HepG2 (cell line): ENCODE data around the gene E2F1. TPM values are rescaled to one million over a fixed set of nuclear protein-coding genes. Genes with fewer than 3 reads are reported as not detected.

Experiments used
- ATF7-NPFF ChIP-seq: sonication (generic); formaldehyde crosslinking; IDR thresholded peaks from 2 replicates; pipeline ENCODE4 v1.8.1; 2023; ENCODE audit warnings: mild to moderate bottlenecking, low read depth, missing genetic modification reagents, moderate library complexity
- CCAR2 ChIP-seq: fragments of 200-400 bp; formaldehyde crosslinking; optimal IDR thresholded peaks from 2 replicates; pipeline ENCODE3; 2018; ENCODE audit warnings: low read depth, mild to moderate bottlenecking, low read length, moderate library complexity
- DNMT1 ChIP-seq: sonication (generic); formaldehyde crosslinking; IDR thresholded peaks from 2 replicates; pipeline ENCODE4 v1.5.1; 2020; ENCODE audit warnings: mild to moderate bottlenecking, missing genetic modification reagents
- DNMT3B ChIP-seq: conservative IDR thresholded peaks from 2 replicates; pipeline ENCODE4 v1.6.1; 2016; ENCODE audit warnings: missing biosample characterization, control low read depth
- FUBP1 ChIP-seq: sonication (generic); formaldehyde crosslinking; IDR thresholded peaks from 2 replicates; pipeline ENCODE4 v1.5.1; 2020; ENCODE audit warnings: missing genetic modification reagents, mild to moderate bottlenecking, borderline replicate concordance
- HNRNPK ChIP-seq: fragments of 200-400 bp; formaldehyde crosslinking; IDR thresholded peaks from 2 replicates; pipeline ENCODE4 v1.6.1; 2018; ENCODE audit warnings: low read length, low read depth, moderate library complexity, mild to moderate bottlenecking; ENCODE audit not compliant: poor library complexity, severe bottlenecking
- IRF9 ChIP-seq: sonication (generic); formaldehyde crosslinking; IDR thresholded peaks from 2 replicates; pipeline ENCODE4 v1.8.0; 2022; ENCODE audit warnings: missing genetic modification reagents, mild to moderate bottlenecking, borderline replicate concordance
- NR2F2 ChIP-seq: IDR thresholded peaks from 2 replicates; pipeline ENCODE4 v1.6.1; 2012; ENCODE audit warnings: low read depth, inconsistent platforms, borderline replicate concordance
- RFX3 ChIP-seq: IDR thresholded peaks from 2 replicates; pipeline ENCODE4 v1.6.1; 2016; ENCODE audit warnings: missing biosample characterization, missing genetic modification reagents
- SUZ12 ChIP-seq: fragments of 150-350 bp; IDR thresholded peaks from 2 replicates; pipeline ENCODE4 v1.6.1; 2014; ENCODE audit warnings: low read depth, low read length
- YY1 ChIP-seq: IDR thresholded peaks from 2 replicates; pipeline ENCODE4 v1.6.1; 2011; ENCODE audit warnings: low read length, low read depth, moderate library complexity, mild to moderate bottlenecking; ENCODE audit not compliant: insufficient read depth, insufficient replicate concordance
- ZBTB20 ChIP-seq: sonication (generic); formaldehyde crosslinking; IDR thresholded peaks from 2 replicates; pipeline ENCODE4 v1.8.1; 2023; ENCODE audit warnings: missing genetic modification reagents, low read depth, mild to moderate bottlenecking, borderline replicate concordance
- ZBTB21 ChIP-seq: sonication (generic); formaldehyde crosslinking; IDR thresholded peaks from 2 replicates; pipeline ENCODE4 v1.4.0; 2020; ENCODE audit warnings: missing genetic modification reagents
- ZBTB25 ChIP-seq: IDR thresholded peaks from 2 replicates; pipeline ENCODE4 v1.6.1; 2018; ENCODE audit warnings: missing genetic modification reagents
- ZNF333 ChIP-seq: sonication (generic); formaldehyde crosslinking; IDR thresholded peaks from 2 replicates; pipeline ENCODE4 v1.4.0; 2020; ENCODE audit warnings: mild to moderate bottlenecking, missing genetic modification reagents, borderline replicate concordance
- ZNF350 ChIP-seq: sonication (generic); formaldehyde crosslinking; IDR thresholded peaks from 2 replicates; pipeline ENCODE4 v1.4.0; 2020; ENCODE audit warnings: mild to moderate bottlenecking, low read depth, missing genetic modification reagents, borderline replicate concordance
- ZNF704 ChIP-seq: sonication (generic); formaldehyde crosslinking; IDR thresholded peaks from 2 replicates; pipeline ENCODE4 v1.8.1; 2023; ENCODE audit warnings: mild to moderate bottlenecking, inconsistent platforms, moderate library complexity, missing genetic modification reagents, borderline replicate concordance
- ZNF790 ChIP-seq: sonication (generic); formaldehyde crosslinking; IDR thresholded peaks from 2 replicates; pipeline ENCODE4 v1.8.0; 2022; ENCODE audit warnings: missing genetic modification reagents, mild to moderate bottlenecking, borderline replicate concordance
- ZNF879 ChIP-seq: sonication (generic); formaldehyde crosslinking; IDR thresholded peaks from 2 replicates; pipeline ENCODE4 v1.8.1; 2023; ENCODE audit warnings: missing genetic modification reagents
- polyA plus RNA-seq, 8 experiments: library from polyadenylated mRNA; depleted of rRNA in 3 of 8; stranded (reverse) in 7 of 8; unstranded in 1 of 8; fragments of >200 nt; fragmentation: Illumina TruSeq in 4 of 8; extraction: Trizol in 4 of 8; gene quantifications; 2 replicates each; pipeline versions ENCODE4 v1.2.1 to v1.2.3, GENCODE V29; 2011 to 2016; ENCODE audit warnings: low read depth in 4 of 8, missing spikeins in 1 of 8, mixed read lengths in 1 of 8; ENCODE audit not compliant: insufficient read depth in 1 of 8
- total RNA-seq, 5 experiments: library from RNA; depleted of rRNA; stranded (reverse); fragments of >200 nt; fragmentation: Illumina TruSeq; extraction: Trizol; gene quantifications; 2 replicates each; pipeline ENCODE4 v1.2.3, GENCODE V29; 2016; ENCODE audit warnings: low read depth in 1 of 5
- TF ChIP-seq, protein P1 (sequence below): sonication (generic); formaldehyde crosslinking; IDR thresholded peaks from 2 replicates; pipeline ENCODE4 v1.5.0; 2020; ENCODE audit warnings: mild to moderate bottlenecking, missing genetic modification reagents

E2F1 gene
- total and polyA plus RNA-seq, 2 of the 13 experiments (the other 11 are each of a cell fraction or from before 2014, with no cell fraction given) = 25.5 to 39.4 TPM

DNA sequence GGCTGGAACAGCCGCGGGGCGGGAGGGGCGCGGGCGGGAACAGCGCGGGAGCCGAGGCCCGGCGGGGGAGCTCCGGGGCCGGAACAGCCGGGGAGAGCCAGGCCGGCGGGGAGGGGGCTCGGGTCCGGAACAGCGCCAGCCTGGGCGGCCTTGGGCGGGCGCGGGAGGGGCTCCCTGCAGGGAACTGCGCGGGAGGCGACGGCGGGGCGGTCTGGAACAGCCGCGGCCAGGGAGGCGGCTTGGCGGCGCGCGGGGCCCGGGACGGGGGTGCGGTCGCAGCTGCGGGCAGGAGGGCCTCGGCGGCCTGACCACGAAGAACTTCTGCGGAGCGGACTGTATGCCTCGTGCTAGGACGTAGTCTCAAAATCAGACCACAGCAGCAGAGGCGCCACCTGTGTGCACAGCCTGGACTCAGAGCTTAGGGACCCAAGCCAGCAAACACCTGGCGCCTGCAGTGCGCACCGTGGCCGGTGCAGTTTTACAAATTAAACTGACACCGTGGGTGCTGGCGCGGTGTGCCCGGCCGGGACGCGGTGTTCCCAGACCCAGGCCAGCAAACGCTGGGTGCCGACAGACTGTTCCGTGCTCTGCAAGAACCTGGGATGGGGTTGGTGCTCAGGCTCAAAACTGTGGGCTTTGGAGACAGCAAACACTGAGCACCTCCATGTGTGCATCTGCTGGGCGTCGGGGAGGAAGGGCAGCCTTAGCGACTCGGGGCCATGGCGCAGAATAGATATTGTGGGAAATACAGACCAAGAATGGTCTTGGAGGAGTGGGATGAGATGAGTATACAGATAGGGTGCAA lies 46.2 kb upstream of the E2F1 start (continued):
- TF ChIP-seq, protein P1, sequence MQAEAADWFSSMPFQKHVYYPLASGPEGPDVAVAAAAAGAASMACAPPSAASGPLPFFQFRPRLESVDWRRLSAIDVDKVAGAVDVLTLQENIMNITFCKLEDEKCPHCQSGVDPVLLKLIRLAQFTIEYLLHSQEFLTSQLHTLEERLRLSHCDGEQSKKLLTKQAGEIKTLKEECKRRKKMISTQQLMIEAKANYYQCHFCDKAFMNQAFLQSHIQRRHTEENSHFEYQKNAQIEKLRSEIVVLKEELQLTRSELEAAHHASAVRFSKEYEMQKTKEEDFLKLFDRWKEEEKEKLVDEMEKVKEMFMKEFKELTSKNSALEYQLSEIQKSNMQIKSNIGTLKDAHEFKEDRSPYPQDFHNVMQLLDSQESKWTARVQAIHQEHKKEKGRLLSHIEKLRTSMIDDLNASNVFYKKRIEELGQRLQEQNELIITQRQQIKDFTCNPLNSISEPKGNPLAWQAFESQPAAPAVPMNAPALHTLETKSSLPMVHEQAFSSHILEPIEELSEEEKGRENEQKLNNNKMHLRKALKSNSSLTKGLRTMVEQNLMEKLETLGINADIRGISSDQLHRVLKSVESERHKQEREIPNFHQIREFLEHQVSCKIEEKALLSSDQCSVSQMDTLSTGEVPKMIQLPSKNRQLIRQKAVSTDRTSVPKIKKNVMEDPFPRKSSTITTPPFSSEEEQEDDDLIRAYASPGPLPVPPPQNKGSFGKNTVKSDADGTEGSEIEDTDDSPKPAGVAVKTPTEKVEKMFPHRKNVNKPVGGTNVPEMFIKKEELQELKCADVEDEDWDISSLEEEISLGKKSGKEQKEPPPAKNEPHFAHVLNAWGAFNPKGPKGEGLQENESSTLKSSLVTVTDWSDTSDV (CRISPR knock-in tag) = peak; percentile 89; the same call in 1 of the 2 replicates
- no peak for TF ChIP-seq DNMT3B (CRISPR knock-in tag)
- peak; percentile 96; the same call in 1 of the 2 replicates for TF ChIP-seq DNMT1 (CRISPR knock-in tag)
- peak; percentile 85 for TF ChIP-seq IRF9 (CRISPR knock-in tag)
- peak; percentile 97 for TF ChIP-seq ZBTB25 (CRISPR knock-in tag)
- no peak; the same call in 1 of the 2 replicates for TF ChIP-seq ZNF704
- TF ChIP-seq RFX3 (CRISPR knock-in tag) = no peak; the same call in 1 of the 2 replicates
- peak; percentile 86 for TF ChIP-seq HNRNPK
- no peak for TF ChIP-seq ZNF879 (CRISPR knock-in tag)
- TF ChIP-seq ATF7-NPFF (CRISPR knock-in tag) = peak; percentile 96
- TF ChIP-seq SUZ12 = no peak
- TF ChIP-seq YY1 = peak; percentile 88
- TF ChIP-seq ZNF333 (CRISPR knock-in tag) = peak; percentile 27; the same call in 1 of the 2 replicates
- peak; percentile 88 for TF ChIP-seq CCAR2
- peak; percentile 94 for TF ChIP-seq FUBP1 (CRISPR knock-in tag)
- 0 out of 2 replicates have a peak, but pooled peaks have one; percentile 25 for TF ChIP-seq ZBTB21 (CRISPR knock-in tag)
- peak; percentile 18; the same call in 1 of the 2 replicates for TF ChIP-seq NR2F2
- peak; percentile 98 for TF ChIP-seq ZNF790
- TF ChIP-seq ZNF350 (CRISPR knock-in tag) = no peak
- TF ChIP-seq ZBTB20 (CRISPR knock-in tag) = no peak; the same call in 1 of the 2 replicates
